Loucy (cell line): Measurements from ENCODE around the gene DLX3.

Experiments used
- H2AFZ ChIP-seq: fragments of 200-600 bp; sonication (generic); 2 replicates; pipeline ENCODE4 v1.6.0; 2016; ENCODE audit warnings: antibody characterized with exemption, mild to moderate bottlenecking, low read length, moderate library complexity
- H3F3A ChIP-seq: fragments of 200-600 bp; 2 replicates; pipeline ENCODE4 v1.6.0; 2016; ENCODE audit warnings: antibody characterized with exemption, low read depth, mild to moderate bottlenecking
- H3K27me3 ChIP-seq: fragments of 200-600 bp; sonication (generic); 2 replicates; pipeline ENCODE4 v1.6.1; 2014; ENCODE audit warnings: low read length, mild to moderate bottlenecking; ENCODE audit not compliant: insufficient read depth, poor library complexity, severe bottlenecking
- H3K36me3 ChIP-seq: fragments of 200-600 bp; sonication (generic); 2 replicates; pipeline ENCODE4 v1.6.1; 2016; ENCODE audit warnings: low read length; ENCODE audit not compliant: insufficient read depth
- H3K4me1 ChIP-seq: fragments of 200-600 bp; sonication (generic); 2 replicates; pipeline ENCODE4 v1.5.1; 2014; ENCODE audit warnings: low read length, mild to moderate bottlenecking; ENCODE audit not compliant: insufficient read depth, poor library complexity, severe bottlenecking
- H3K4me2 ChIP-seq: fragments of 200-600 bp; sonication (generic); 2 replicates; pipeline ENCODE4 v1.6.0; 2014; ENCODE audit warnings: antibody characterized with exemption, low read length, low read depth, mild to moderate bottlenecking; ENCODE audit not compliant: poor library complexity, severe bottlenecking
- H3K4me3 ChIP-seq: fragments of 200-600 bp; sonication (generic); 2 replicates; pipeline ENCODE4 v1.5.1; 2014; ENCODE audit warnings: low read length, mild to moderate bottlenecking, mixed read lengths; ENCODE audit not compliant: poor library complexity, severe bottlenecking
- H3K79me2 ChIP-seq: fragments of 200-600 bp; sonication (generic); 2 replicates; pipeline ENCODE4 v1.6.1; 2014; ENCODE audit warnings: low read length; ENCODE audit not compliant: insufficient read depth
- H3K9ac ChIP-seq: fragments of 200-600 bp; sonication (generic); 2 replicates; pipeline ENCODE4 v1.6.0; 2014; ENCODE audit warnings: mild to moderate bottlenecking, low read depth, low read length, moderate library complexity; ENCODE audit not compliant: poor library complexity, severe bottlenecking
- H3K9me2 ChIP-seq: fragments of 200-600 bp; sonication (generic); replicated peaks from 2 replicates; pipeline ENCODE4 v1.6.1; 2016; ENCODE audit warnings: low read depth, low read length, mixed read lengths
- H3K9me3 ChIP-seq: fragments of 200-600 bp; sonication (generic); 2 replicates; pipeline ENCODE4 v1.6.1; 2014; ENCODE audit warnings: mild to moderate bottlenecking, antibody characterized with exemption, low read length, low read depth; ENCODE audit not compliant: insufficient read depth
- H4K20me1 ChIP-seq: fragments of 200-600 bp; sonication (generic); 2 replicates; pipeline ENCODE4 v1.6.0; 2014; ENCODE audit warnings: antibody characterized with exemption, low read length, mild to moderate bottlenecking; ENCODE audit not compliant: insufficient read depth, poor library complexity, severe bottlenecking
- CTCF ChIP-seq: fragments of 200-600 bp; sonication (generic); conservative IDR thresholded peaks from 2 replicates; pipeline ENCODE4 v1.5.1; 2014; ENCODE audit warnings: mild to moderate bottlenecking, antibody characterized with exemption, low read length
- EZH2phosphoT487 ChIP-seq: fragments of 200-600 bp; IDR thresholded peaks from 2 replicates; pipeline ENCODE4 v1.6.1; 2018; ENCODE audit warnings: antibody characterized with exemption, mild to moderate bottlenecking, moderate library complexity, borderline replicate concordance

Gene DLX3

GRCh38 chr17:49994085-49995054 is 654 bp downstream of the DLX3 start:
- no peaks in the 10 kb centered on the region for H3K36me3 ChIP-seq
- no peak overlapping the region for H2AFZ ChIP-seq
- H3F3A ChIP-seq: no peaks in the 10 kb centered on the region
- no peaks in the 10 kb centered on the region for H3K9me3 ChIP-seq
- no peak overlapping the region for H3K9ac ChIP-seq
- no peaks in the 10 kb centered on the region for H3K4me1 ChIP-seq
- H3K9me2 ChIP-seq: no peaks in the 10 kb centered on the region
- H4K20me1 ChIP-seq: no peaks in the 10 kb centered on the region
- no peak for TF ChIP-seq CTCF
- no peak for TF ChIP-seq EZH2phosphoT487
- H3K79me2 ChIP-seq: no peaks in the 10 kb centered on the region
- H3K4me3 ChIP-seq: no peak overlapping the region
- no peaks in the 10 kb centered on the region for H3K27me3 ChIP-seq
- H3K4me2 ChIP-seq: no peak overlapping the region

- Histone ChIP-seq H4K20me1 (no peaks in the 10 kb centered on the region), H3K9me3 (no peaks in the 10 kb centered on the region), H3K4me1 (no peaks in the 10 kb centered on the region), H3K4me2 (no peak overlapping the region), H3K9ac (no peak overlapping the region), H3K79me2 (no peaks in the 10 kb centered on the region), H2AFZ (no peak overlapping the region), H3K27me3 (no peaks in the 10 kb centered on the region), H3K36me3 (no peaks in the 10 kb centered on the region), H3F3A (no peaks in the 10 kb centered on the region), H3K9me2 (no peaks in the 10 kb centered on the region), H3K4me3 (no peak overlapping the region)
- TF ChIP-seq CTCF: no peak
- TF ChIP-seq EZH2phosphoT487: no peak
These were observed 1.5 kb downstream of the DLX3 start for GRCh38 chr17:49993423-49994060.

GRCh38 chr17:49992933-49993422 is 2.0 kb downstream of the DLX3 start:
- H3K4me2 ChIP-seq: no peak overlapping the region
- H3K9me2 ChIP-seq: no peaks in the 10 kb centered on the region
- H4K20me1 ChIP-seq: no peaks in the 10 kb centered on the region
- H3K79me2 ChIP-seq: no peaks in the 10 kb centered on the region
- no peak overlapping the region for H3K9ac ChIP-seq
- H2AFZ ChIP-seq: no peak overlapping the region
- peaks cover 3% of the 10 kb centered on the region for H3K4me1 ChIP-seq
- H3K27me3 ChIP-seq: no peaks in the 10 kb centered on the region
- no peak for TF ChIP-seq EZH2phosphoT487
- TF ChIP-seq CTCF: no peak
- no peaks in the 10 kb centered on the region for H3F3A ChIP-seq
- H3K9me3 ChIP-seq: no peaks in the 10 kb centered on the region
- H3K36me3 ChIP-seq: no peaks in the 10 kb centered on the region
- H3K4me3 ChIP-seq: no peak overlapping the region
